Measurements from ENCODE around the gene NCAPH2.

NCAPH2 gene

GRCh38 chr22:50490531-50491308 is 17.3 kb upstream of the NCAPH2 start:
- no peak for DNase-seq

- no peak for DNase-seq
Measured at GRCh38 chr22:50497093-50497492, 10.9 kb upstream of the NCAPH2 start.

- peak; percentile 56 for DNase-seq
Measured at GRCh38 chr22:50498322-50498890, 9.6 kb upstream of the NCAPH2 start.

- DNase-seq, result no peak
Measured at GRCh38 chr22:50500452-50500851, 7.6 kb upstream of the NCAPH2 start.

GRCh38 chr22:50502096-50502495 is 5.9 kb upstream of the NCAPH2 start:
- DNase-seq, result no peak

- no peak for DNase-seq
Measured at GRCh38 chr22:50502628-50503474, 5.2 kb upstream of the NCAPH2 start.

GRCh38 chr22:50503475-50504145 is 4.4 kb upstream of the NCAPH2 start:
- no peak for DNase-seq

- DNase-seq, result no peak
Measured at GRCh38 chr22:50504369-50505211, 3.4 kb upstream of the NCAPH2 start.

- no peak for DNase-seq
Measured at GRCh38 chr22:50505276-50505775, 2.7 kb upstream of the NCAPH2 start.

GRCh38 chr22:50505776-50506610 is 2.0 kb upstream of the NCAPH2 start:
- no peak for DNase-seq

GRCh38 chr22:50506611-50507420 is 1.2 kb upstream of the NCAPH2 start:
- DNase-seq, result no peak

- DNase-seq, result no peak
Measured at GRCh38 chr22:50507421-50507990, 518 bp upstream of the NCAPH2 start, which contains the start of gene LMF2. TSS of gene LMF2 (minus strand) at chr22:50507702. CDS start at chr22:50507675, 27 bp downstream.

- no peak for DNase-seq
Measured at GRCh38 chr22:50508897-50509296, 873 bp downstream of the NCAPH2 start.

GRCh38 chr22:50513175-50513574 is 5.2 kb downstream of the NCAPH2 start:
- DNase-seq, result no peak

GRCh38 chr22:50516068-50516467 is 8.0 kb downstream of the NCAPH2 start:
- DNase-seq, result no peak

GRCh38 chr22:50516891-50517290 is 8.9 kb downstream of the NCAPH2 start:
- no peak for DNase-seq

- no peak for DNase-seq
Measured at GRCh38 chr22:50517495-50518260, 9.7 kb downstream of the NCAPH2 start.

GRCh38 chr22:50518606-50519005 is 10.6 kb downstream of the NCAPH2 start:
- no peak for DNase-seq

- no peak for DNase-seq
Measured at GRCh38 chr22:50519151-50519550, 11.1 kb downstream of the NCAPH2 start.

Data from fibroblast of skin of back (primary cell).